ENCODE measurements around the gene YES1.

The YES1 gene

DNA sequence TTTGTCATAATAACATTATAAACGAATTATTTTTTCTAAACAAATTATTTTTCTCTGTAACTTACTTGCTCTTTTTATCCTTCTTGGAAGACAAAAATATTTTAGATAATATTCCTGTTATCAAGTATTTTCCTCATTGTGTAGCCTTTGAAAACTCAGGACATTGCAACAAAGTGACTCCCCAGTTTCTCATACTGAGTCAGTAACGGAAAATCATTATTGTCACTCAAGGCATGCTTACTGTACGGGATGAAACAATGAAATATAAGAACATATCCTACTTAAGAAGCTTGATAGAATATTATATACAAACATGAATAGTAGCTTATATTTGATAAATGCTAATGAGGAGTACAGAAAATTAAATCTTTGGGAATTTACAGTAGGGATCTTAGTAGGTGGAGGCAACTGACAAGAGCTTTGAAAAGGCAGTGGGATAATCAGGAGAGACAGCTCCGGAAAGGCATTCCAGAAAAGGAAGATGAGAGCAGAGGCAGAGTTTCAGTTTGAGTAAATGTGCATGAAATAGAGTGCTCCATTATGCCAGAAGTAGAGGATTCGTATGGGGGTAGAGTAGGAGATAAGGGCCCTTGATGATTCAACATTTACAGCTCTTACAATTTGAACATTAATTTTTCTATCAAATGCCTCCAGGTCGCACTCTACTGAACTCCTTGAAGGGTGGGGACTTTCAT is 14.0 kb upstream of the YES1 start:
- DNase-seq (ENCODE audit: low read depth): no peak
- no peak overlapping the region for H3K4me3 ChIP-seq (ENCODE audit: low read length)
- TF ChIP-seq, protein P1, sequence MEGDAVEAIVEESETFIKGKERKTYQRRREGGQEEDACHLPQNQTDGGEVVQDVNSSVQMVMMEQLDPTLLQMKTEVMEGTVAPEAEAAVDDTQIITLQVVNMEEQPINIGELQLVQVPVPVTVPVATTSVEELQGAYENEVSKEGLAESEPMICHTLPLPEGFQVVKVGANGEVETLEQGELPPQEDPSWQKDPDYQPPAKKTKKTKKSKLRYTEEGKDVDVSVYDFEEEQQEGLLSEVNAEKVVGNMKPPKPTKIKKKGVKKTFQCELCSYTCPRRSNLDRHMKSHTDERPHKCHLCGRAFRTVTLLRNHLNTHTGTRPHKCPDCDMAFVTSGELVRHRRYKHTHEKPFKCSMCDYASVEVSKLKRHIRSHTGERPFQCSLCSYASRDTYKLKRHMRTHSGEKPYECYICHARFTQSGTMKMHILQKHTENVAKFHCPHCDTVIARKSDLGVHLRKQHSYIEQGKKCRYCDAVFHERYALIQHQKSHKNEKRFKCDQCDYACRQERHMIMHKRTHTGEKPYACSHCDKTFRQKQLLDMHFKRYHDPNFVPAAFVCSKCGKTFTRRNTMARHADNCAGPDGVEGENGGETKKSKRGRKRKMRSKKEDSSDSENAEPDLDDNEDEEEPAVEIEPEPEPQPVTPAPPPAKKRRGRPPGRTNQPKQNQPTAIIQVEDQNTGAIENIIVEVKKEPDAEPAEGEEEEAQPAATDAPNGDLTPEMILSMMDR (conservative IDR thresholded peaks at IDR 0.05; ENCODE audit: low read depth, low read length): no peak

DNA sequence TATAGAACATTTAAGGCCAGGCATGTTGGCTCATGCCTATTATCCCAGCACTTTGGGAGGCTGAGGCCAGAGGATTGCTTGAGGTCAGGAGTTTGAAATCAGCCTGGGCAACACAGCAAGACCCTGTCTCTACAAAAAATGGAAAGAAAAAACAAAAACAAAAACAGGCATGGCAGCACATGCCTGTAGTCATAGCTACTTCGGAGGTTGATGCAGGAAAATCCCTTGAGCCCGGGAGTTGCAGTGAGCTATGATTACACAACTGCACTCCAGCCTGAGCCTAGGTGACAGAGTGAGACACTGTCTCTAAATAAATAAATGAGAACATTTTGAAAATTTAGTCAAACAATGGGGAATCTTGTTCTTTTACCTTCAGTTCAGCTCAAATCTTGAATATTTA is 12.1 kb upstream of the YES1 start:
- no peak overlapping the region for H3K4me3 ChIP-seq (ENCODE audit: low read length)
- TF ChIP-seq, protein P1 (conservative IDR thresholded peaks at IDR 0.05; ENCODE audit: low read depth, low read length): no peak
- DNase-seq (ENCODE audit: low read depth): no peak

DNA sequence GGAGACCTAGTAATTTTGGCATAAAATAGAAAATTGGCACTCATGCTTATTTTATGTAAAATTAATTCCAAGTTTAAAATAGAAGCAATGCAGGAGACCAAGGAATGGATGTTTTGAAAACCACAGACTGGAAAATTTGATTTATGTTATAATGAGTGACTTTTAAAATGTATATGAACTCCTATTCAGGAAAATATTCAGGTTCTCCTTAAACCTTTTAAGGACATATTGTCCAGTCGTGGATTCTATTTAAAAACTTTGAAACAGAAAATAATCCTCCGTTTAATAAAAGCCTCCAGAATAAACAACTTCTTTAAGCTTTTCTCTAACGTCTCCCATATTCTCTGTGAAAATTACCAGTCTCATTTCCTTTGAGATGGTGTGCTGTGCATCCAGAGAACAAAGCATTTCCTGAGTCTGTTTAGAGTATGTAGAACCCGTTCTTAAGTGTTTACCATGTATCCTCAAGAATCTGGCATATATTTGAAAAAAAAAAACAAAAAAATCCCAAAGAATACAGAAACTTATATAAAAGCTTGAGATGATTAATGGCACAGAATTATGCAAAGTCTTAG is 8.6 kb upstream of the YES1 start:
- TF ChIP-seq, protein P1 (conservative IDR thresholded peaks at IDR 0.05; ENCODE audit: low read depth, low read length): no peak
- no peak overlapping the region for H3K4me3 ChIP-seq (ENCODE audit: low read length)
- no peak for DNase-seq (ENCODE audit: low read depth)

DNA sequence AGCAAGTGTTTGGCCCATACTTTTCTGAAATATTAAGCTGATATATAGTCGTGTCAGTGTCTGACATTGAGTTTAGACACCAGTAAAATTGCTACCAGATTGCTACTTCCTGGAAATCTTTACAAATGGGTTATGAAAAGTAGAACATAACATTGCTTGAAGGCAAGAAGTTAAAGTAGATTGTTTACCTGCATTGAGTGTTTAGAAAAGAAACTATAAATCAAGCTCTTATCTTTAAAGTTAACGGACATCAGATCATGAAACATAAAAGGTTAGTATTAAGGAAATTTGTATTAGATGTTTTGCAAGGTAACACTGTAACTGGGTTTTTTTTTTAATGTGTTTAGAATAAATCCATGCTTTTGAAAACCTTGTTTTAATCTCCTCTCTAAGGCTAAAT is 4.8 kb upstream of the YES1 start:
- H3K4me3 ChIP-seq (ENCODE audit: low read length): no peak overlapping the region
- DNase-seq (ENCODE audit: low read depth): no peak
- TF ChIP-seq, protein P1 (conservative IDR thresholded peaks at IDR 0.05; ENCODE audit: low read depth, low read length): no peak

DNA sequence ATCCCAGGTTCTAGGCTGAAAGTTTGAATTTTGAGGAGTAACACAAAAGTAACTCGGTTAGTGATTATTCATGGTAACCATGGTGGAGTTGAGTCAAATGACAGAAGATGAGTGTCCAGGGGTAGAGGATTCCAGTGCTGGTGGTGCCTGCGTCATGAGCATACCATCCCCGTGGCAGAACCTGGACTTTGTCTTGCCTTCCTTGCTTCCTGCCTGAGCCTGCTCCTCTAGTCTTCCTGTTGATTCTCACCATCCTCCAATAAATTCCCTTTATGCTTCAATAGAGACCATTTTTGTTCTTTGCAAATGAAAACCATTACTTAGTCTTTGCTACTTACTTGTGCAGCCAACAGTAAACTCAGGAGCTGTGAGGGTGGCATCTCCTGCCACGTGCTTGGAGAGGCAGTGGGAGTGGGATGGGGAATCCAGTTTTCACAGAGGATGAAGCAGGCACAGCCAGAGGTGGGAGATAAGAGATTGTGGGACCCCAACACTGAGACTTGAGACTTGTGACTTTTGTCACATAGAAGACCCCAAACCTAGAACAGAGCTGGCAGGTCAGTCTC is 4.1 kb upstream of the YES1 start:
- no peak for DNase-seq (ENCODE audit: low read depth)
- TF ChIP-seq, protein P1 (conservative IDR thresholded peaks at IDR 0.05; ENCODE audit: low read depth, low read length): no peak
- H3K4me3 ChIP-seq (ENCODE audit: low read length): no peak overlapping the region

DNA sequence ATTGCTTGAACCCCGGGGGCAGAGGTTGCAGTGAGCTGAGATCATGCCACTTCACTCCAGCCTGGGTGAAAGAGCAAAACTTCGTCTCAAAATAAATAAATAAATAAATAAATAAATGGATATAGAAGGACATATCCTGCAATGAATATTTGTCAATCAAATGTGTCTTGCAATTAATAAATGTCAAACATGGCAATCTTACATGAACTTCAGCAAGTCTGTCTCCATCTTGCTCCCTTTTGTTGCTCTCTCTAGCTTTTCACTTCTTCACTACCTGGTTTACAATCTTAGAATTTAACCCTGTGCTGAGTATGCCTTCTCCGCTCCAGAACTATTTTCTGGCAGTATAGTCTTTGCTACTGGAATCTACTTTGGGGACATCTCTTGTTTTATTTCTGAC is 3.3 kb upstream of the YES1 start:
- TF ChIP-seq, protein P1 (conservative IDR thresholded peaks at IDR 0.05; ENCODE audit: low read depth, low read length): no peak
- no peak overlapping the region for H3K4me3 ChIP-seq (ENCODE audit: low read length)
- no peak for DNase-seq (ENCODE audit: low read depth)

All from retinal pigment epithelial cell (primary cell).